Omental fat pad (tissue), 4 donors: ENCODE results near the gene FMO4. TPM values are rescaled to one million over a fixed set of nuclear protein-coding genes. Genes with fewer than 3 reads are reported as not detected.
A peak's percentile ranks its signal among the peaks of the same experiment; 100 is the strongest.
"Not testable (repeated sequence)": the region's sequence is repeated elsewhere in the genome, so short reads cannot be mapped to it uniquely, and the experiment has no call there.

Experiments used
- ATAC-seq: fragments of 150-250 bp; one replicate; pipeline ENCODE4 v1.9.1; 2016; ENCODE audit warnings: mild to moderate bottlenecking, moderate library complexity; ENCODE audit not compliant: low FRiP score
- DNase-seq: peaks from one replicate; pipeline ENCODE4 v3.0.0-alpha.2; 2019; ENCODE audit warnings: low spot score
- CTCF ChIP-seq, 3 donors: fragments of 450-650 bp; IDR thresholded peaks; one replicate each; pipeline ENCODE4 v1.5.1; 2016 to 2017; ENCODE audit warnings: antibody characterized with exemption in 3 of 3, mild to moderate bottlenecking in 3 of 3, moderate library complexity in 2 of 3
- total RNA-seq, 4 donors: library from RNA; depleted of rRNA; stranded (reverse); fragments of >200 nt; gene quantifications; one replicate each; pipeline ENCODE4 v1.1.0, GENCODE V29; 2016

FMO4 gene
- total RNA-seq, 4 donors from 2014 or later, result 1.8 to 7.9 (median 4.1) TPM

DNA sequence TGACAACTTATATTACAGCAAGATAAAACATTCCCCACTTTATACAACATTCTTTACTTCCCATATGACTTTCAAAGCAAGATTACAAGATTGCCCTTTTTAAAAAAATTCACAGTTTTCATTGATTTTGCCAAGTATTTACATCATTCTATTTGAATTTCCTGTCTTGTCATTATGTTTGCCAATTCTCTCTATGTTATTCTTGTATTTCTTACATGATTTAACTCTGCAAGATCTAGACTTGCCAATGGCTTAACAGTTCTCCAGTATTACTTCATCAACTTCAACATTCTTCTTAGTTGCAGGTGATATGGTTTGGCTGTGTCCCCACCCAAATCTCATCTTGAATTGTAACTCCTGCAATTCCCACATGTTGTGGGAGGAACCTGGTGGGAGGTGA is 31.6 kb downstream of the FMO4 start:
- no peak for DNase-seq
- ATAC-seq, result no peak
- no peak for TF ChIP-seq CTCF (IDR thresholded peaks at IDR 0.05)

DNA sequence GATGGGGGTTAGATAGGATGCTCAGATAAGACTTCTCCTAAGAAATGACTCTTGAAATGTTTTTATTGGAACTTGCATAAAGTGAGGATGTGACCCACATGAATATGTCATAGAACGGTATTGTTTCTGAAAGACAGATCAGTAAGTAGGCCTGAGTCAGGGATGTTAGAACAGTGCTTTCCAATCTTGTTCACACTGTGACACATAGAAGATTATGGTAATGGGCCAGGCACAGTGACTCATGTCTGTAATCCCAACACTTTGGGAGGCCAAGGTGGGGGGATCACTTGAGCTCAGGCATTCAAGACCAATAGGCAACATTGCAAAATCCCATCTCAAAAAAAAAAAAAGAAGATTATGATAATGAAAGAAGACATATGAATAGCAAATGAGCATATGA is 32.9 kb downstream of the FMO4 start:
- no peak for ATAC-seq
- TF ChIP-seq CTCF (IDR thresholded peaks at IDR 0.05), result no peak
- DNase-seq, result no peak

DNA sequence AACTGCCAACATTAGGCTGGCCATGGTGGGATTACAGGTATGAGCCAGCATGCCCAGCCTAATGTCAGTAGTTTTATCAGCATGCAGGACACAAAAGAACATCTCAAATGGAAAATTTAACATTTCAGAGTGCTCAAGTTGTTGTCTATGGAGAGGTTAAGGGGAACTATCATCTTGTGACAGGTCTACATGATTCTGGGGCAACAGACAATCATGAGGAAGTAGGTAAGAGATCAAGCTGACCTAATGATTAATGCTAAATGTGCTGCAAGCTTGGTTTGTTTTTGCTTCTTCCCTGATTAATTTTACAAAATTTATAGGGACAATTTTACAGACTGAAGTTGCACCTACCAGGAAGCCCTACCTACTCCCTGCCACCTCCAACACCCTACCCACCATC is 36.6 kb downstream of the FMO4 start:
- TF ChIP-seq CTCF (IDR thresholded peaks at IDR 0.05), result no peak
- DNase-seq, result no peak
- ATAC-seq, result no peak

GRCh38 chr1:171351961-171352360 is 38.0 kb downstream of the FMO4 start:
- no peak for DNase-seq
- no peak for TF ChIP-seq CTCF (IDR thresholded peaks at IDR 0.05)
- ATAC-seq, result no peak

DNA sequence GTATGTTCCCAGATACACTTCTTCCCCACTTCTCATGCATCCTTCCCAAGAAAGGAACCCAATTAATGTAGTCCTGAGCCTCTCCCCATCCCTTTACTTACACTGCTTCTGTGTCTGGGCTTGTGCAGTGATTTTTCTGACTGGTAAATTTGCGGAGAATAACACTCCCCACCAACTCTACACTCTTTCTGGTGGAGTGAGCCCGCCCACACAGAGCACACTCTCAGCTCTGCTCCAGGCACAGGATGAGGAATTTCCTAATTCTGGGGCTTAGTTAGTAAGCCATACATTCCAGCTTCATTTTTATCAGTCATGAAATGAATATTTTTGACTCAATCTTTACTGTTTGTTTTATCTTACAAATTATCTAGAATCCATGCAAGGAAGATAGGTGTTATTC is 38.6 kb downstream of the FMO4 start:
- DNase-seq (no peak), ATAC-seq (no peak)
- TF ChIP-seq CTCF (IDR thresholded peaks at IDR 0.05), result no peak

DNA sequence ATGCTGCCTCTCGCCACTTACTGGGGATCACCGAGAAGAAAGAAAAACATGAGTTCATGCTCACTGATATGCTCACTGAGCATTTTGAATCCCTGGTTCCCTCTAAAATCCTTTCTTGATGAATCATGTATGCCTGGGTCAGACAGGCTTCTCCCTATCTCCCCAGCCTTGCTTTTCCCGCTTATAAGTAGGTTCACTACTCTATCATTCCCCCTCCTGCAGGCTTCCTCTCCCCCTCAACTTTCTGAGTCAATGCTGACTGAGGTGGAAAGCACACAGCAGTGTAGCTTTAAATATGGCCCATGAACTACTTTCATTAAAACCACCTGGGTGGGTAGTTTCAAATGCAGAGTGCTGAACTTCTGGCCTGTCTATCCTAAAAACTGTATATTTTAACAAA is 41.7 kb downstream of the FMO4 start:
- no peak for TF ChIP-seq CTCF (IDR thresholded peaks at IDR 0.05)
- peak; percentile 62 for ATAC-seq

GRCh38 chr1:171357179-171357578 is 43.2 kb downstream of the FMO4 start:
- no peak for TF ChIP-seq CTCF (IDR thresholded peaks at IDR 0.05)
- ATAC-seq, result no peak
- DNase-seq, result no peak

More for the DNA sequence above, 41.7 kb downstream of the FMO4 start:
- no peak for DNase-seq

GRCh38 chr1:171359355-171359648 is 45.3 kb downstream of the FMO4 start:
- ATAC-seq, DNase-seq: not testable (repeated sequence)

- ATAC-seq, DNase-seq: not testable (repeated sequence)
Observed at GRCh38 chr1:171359731-171360527, 45.9 kb downstream of the FMO4 start.
